C4-2B (cell line): Measurements from ENCODE around the gene ZBTB16.
A peak's percentile ranks its signal among the peaks of the same experiment; 100 is the strongest.

Experiments
- H3K27ac ChIP-seq: fragments of 450-650 bp; 2 replicates; pipeline ENCODE4 v1.5.1; 2017
- ZFX ChIP-seq: fragments of 450-650 bp; IDR thresholded peaks from 2 replicates; pipeline ENCODE4 v1.6.1; 2017
- TF ChIP-seq, protein P1 (sequence below): fragments of 450-650 bp; conservative IDR thresholded peaks from 2 replicates; pipeline ENCODE4 v1.5.1; 2017; ENCODE audit warnings: mild to moderate bottlenecking

ZBTB16 gene

DNA sequence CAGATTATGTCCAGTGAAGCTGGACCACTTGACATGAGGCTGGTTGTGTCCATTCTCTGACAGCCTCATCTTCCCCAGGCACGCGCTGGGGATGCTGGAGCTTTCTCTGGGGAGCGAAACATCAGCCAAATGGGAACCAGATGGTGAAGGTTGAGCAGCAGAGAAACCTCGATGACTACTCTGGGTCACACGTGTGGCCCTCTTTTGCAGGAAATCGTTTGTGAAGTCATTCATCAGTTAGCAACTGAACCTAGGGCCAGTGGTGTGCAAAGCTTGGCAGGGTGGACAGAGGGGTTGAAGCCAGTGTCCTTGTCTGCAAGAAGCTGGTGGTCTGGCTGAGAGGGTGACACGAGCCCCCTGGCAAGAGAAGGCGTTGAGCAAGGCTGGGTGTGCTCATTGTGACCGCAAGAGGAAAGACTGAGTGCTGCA lies 109.8 kb downstream of the ZBTB16 start:
- no peak for TF ChIP-seq ZFX
- TF ChIP-seq, protein P1, sequence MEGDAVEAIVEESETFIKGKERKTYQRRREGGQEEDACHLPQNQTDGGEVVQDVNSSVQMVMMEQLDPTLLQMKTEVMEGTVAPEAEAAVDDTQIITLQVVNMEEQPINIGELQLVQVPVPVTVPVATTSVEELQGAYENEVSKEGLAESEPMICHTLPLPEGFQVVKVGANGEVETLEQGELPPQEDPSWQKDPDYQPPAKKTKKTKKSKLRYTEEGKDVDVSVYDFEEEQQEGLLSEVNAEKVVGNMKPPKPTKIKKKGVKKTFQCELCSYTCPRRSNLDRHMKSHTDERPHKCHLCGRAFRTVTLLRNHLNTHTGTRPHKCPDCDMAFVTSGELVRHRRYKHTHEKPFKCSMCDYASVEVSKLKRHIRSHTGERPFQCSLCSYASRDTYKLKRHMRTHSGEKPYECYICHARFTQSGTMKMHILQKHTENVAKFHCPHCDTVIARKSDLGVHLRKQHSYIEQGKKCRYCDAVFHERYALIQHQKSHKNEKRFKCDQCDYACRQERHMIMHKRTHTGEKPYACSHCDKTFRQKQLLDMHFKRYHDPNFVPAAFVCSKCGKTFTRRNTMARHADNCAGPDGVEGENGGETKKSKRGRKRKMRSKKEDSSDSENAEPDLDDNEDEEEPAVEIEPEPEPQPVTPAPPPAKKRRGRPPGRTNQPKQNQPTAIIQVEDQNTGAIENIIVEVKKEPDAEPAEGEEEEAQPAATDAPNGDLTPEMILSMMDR: no peak
- H3K27ac ChIP-seq: peak overlapping the region; percentile 96

DNA sequence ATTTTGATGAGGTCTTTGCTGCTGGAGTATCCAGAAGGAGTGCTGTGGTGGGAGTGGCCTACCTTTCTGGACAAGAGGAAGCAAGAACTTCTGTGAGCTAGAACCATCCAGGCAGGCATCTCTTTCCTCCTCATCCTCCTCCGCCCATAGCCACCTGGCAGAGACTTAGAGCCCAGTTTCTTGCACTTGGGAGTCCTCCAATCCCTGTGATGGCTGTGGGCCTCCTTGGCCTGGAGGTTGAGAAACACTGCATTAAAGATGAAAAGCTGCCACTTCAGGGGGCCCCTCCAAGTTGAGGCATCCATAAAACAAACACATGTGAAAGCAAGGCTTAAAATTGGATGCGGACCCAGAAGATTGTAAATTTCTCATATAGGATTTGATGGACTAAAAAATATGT lies 110.3 kb downstream of the ZBTB16 start:
- peak overlapping the region; percentile 96 for H3K27ac ChIP-seq
- no peak for TF ChIP-seq ZFX
- TF ChIP-seq, protein P1: no peak

DNA sequence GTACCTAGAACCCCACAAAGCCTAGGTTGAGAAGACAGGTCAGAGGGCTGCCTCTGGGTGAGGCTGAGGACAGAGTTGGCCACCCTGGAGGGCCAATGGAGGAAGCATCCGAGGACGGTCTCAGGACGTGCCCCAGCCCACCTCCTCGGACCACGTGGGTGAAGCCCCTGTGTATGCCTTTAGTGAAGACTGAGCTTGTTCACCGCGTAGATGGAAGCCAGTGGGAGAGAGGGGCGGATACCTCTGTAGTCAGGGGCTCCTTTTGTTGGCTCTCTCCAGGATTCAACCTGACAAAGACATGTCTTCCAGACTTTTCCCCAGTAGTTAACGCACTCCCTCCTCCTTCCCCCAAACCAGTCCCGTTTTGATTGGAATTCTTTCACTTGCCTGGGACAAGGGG lies 110.7 kb downstream of the ZBTB16 start:
- TF ChIP-seq, protein P1: no peak
- TF ChIP-seq ZFX: no peak
- peak overlapping the region; percentile 96 for H3K27ac ChIP-seq

DNA sequence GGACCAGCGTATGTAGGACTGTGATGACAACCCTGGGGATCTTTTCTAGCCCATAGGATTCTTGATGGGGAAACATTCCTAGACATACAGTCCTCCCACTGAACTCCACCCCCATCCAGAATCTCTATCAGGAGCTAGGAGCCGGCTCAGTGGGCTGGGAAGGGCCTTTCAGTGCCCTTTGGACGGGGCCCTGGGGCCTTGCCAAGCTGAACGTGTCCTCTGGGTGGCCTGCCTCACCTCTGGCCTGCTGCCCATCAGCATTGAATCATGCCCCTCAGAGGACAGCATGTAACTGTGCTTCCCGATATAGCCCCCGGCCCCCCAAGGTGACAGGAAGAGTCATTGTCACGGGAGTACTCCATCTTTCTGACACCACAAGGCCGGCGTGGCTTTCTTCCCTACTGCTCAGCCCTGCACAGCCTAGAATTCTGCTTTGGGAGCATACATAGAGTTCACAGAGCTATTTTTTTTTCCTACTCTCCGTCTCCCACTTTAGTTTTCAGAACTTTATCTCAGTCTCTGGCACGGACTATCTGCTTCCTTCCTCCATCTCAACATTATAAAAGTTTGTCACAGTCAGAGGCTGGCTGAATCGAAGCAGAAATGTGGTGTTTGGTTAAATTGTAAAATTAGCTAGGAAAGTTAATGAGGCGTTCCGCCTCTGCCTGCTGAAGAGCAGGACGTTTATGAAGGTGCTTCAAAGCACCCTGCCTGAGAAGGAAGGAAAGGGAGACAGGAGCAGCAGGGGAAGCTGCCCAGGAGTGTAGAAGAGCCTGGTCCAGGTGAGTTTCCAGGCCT lies 111.9 kb downstream of the ZBTB16 start:
- H3K27ac ChIP-seq: peak overlapping the region; percentile 96
- no peak; the same call in 1 of the 2 replicates for TF ChIP-seq ZFX
- TF ChIP-seq, protein P1: no peak

DNA sequence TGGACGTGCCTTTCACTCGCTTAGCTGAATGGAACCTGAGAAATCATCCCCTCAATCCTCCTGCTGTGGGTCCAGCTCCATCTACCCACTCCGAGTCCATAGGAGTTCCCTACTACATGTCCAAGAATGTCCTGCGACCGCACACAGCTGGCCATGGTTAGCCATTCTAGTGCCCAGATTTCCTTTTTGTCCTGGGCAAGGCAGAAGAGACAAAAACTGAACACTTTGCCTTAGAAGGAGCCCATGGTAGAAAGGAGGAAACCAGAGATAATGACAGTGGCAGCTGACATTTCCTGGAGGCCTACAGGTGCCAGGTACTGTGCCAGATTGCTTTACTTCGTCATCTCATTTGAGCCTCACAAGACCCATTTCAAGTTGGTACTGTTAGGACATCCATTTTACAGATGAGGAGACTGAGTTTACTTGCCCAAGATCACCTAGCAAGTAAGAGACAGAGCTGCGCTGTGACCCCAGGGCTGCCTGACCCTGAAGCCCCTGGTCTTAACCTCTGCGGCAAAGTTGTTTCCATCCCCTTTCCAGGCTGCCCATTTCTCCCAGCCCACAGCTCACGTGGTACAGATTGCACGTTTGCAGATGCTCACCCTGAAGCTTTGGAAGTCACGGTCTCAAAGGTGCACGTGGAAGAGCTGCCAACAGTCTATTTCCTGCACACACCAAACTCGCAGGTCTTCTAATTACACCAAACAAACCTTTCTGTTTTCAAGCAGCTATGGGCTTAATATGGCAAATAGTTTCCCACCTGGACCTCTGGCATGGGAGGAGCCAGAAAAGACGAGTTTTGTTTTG lies 112.7 kb downstream of the ZBTB16 start:
- peak; percentile 15; the same call in 1 of the 2 replicates for TF ChIP-seq ZFX
- TF ChIP-seq, protein P1: no peak
- peak overlapping the region; percentile 96 for H3K27ac ChIP-seq

DNA sequence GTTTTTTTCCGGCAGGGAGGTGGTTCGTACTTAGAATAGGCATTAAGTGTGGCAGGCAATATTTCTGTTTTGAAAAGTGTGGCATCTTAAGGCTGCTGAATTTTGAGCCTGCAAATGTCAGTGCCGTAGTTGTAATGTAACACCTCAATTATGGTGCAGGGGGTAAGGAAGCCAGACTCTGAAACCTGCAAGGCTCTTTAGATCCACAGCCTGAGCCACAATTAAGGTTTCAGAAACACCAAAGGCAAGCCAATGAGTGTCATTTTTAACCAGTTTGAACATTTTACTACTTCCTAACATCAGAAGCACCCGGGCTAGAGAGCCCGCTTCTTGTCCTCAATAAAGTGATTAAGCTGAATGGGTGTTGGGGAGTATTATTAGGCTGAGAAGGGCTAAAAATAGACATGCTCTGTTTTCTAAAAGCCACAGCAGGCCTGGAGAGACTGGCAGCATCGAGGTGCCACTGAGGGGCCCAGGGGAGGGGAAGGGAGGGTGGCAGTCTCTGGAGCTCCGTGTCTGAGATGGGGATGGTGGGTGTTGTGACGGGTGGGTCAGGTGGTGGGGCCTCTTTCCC lies 113.4 kb downstream of the ZBTB16 start:
- H3K27ac ChIP-seq: peak overlapping the region; percentile 96
- TF ChIP-seq ZFX: no peak
- TF ChIP-seq, protein P1: no peak
